GM10248 (cell line): ENCODE results near the gene SERINC5.
"Not testable (repeated sequence)": the region's sequence is repeated elsewhere in the genome, so short reads cannot be mapped to it uniquely, and the experiment has no call there.

Experiments used
- CTCF ChIA-PET: fragments of 300-600 bp; sonication (Branson Sonifier 250); formaldehyde crosslinking; extraction: SDS; loops from one replicate; lab custom pipeline; 2021; ENCODE audit warnings: antibody characterized with exemption; lab: Yijun Ruan, JAX
- POLR2A ChIA-PET: fragments of 350-650 bp; sonication (Branson Sonifier 250); formaldehyde crosslinking; extraction: SDS; loops from one replicate; lab custom pipeline; 2020; ENCODE audit warnings: antibody characterized with exemption; lab: Yijun Ruan, JAX
- DNase-seq: peaks from one replicate; pipeline ENCODE4 v3.0.0; 2012; ENCODE audit errors: extremely low spot score
- TF ChIP-seq, protein P1 (sequence below): IDR thresholded peaks from 2 replicates; pipeline ENCODE4 v1.5.1; 2012; ENCODE audit warnings: mild to moderate bottlenecking, low read depth; ENCODE audit errors: extremely low read depth, missing control alignments, control extremely low read depth

Gene SERINC5

DNA sequence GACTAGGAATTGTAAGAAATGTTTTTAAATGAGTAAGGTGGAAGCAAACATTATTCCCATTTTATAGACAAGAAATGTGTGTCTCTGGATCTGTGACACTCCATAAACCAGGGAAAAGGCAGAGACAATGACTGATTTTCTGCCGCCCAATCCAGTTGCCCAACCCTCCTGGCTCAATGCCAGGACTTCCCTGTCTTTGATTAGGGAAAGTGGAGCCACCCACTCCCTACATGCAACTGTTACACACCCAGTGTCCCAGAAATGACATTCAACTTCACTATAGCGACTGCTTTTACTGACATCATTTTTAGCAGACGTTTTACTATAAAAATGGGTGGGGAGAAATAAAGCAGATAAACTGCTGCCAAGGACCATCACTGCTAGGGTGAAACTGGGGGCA, 141.0 kb downstream of the SERINC5 start:
- ChIA-PET CTCF (no interaction called here), POLR2A (no interaction called here)
- TF ChIP-seq, protein P1, sequence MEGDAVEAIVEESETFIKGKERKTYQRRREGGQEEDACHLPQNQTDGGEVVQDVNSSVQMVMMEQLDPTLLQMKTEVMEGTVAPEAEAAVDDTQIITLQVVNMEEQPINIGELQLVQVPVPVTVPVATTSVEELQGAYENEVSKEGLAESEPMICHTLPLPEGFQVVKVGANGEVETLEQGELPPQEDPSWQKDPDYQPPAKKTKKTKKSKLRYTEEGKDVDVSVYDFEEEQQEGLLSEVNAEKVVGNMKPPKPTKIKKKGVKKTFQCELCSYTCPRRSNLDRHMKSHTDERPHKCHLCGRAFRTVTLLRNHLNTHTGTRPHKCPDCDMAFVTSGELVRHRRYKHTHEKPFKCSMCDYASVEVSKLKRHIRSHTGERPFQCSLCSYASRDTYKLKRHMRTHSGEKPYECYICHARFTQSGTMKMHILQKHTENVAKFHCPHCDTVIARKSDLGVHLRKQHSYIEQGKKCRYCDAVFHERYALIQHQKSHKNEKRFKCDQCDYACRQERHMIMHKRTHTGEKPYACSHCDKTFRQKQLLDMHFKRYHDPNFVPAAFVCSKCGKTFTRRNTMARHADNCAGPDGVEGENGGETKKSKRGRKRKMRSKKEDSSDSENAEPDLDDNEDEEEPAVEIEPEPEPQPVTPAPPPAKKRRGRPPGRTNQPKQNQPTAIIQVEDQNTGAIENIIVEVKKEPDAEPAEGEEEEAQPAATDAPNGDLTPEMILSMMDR = no peak
- no peak for DNase-seq

DNA sequence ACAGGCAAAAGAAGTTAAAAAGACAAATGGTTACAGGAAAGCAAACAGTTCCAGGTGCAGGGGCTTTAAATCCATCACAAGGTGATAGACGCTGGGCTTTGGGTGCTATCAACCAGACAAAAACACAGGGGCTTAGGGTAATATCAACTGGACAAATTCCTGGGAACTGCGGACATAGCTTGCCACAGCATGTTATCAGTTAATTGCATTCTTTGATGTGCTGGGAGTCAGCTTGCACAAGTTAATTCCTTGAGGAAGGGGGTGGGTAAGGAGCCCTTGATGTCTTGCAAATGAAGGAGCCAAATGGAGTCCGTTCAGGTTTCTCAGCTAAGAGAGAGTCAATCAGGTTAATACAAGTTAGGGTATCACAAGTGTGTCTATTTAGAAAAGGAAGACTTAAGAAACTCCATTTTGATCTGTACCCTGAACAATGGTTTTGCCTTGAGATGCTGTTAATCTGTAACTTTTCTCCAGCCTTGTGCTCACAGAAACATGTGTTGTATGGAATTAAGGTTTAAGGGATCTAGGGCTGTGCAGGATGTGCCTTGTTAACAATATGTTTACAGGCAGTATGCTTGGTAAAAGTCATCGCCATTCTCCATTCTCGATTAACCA, 144.4 kb downstream of the SERINC5 start:
- DNase-seq, POLR2A ChIA-PET, CTCF ChIA-PET: not testable (repeated sequence)

DNA sequence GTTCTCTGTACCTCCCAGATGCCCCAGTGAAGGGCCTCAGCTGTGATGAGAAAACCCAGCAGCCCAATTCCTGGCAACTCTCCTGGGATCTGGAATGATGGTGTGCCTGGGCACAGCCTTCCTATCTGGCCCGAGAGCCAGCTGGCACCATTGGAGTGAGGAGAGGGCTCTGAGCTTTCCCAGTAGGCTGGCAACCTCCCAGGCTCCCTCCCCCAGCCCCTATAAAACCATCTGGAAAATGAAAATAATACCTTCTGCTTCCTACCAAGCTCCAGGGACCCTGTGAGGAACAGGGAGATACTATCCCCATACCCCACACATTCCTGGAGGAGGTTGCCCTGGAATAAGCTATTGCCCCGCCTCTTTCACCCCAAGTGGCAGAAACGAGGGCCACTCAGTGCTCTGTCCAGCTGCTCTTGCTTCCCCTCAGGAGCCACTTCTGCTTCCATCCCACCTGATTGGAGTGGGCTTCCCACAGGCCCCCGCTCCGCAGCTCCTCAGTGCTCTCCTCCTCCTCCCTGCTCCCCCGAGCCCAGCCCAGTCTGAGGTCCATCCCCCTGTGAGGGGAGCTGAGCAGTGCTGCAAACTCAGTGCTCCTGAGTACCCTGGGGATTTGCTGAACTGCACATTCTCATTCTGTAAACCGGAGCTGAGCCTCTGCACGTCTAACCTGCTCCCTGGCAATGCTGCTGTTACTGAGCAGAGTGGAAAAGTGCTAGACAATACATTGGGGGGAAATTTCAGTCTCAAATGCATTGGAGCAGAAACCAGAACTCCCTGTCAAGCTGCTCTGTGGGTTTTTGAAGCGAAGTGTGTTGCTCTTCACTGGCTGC, 146.0 kb downstream of the SERINC5 start:
- ChIA-PET CTCF (interaction anchor here (1.0 to 1.6 kb wide), 7 partner anchors 9 to 86 kb away, joined by 3 to 9 read pairs (median 4); no protein-coding TSS in a partner anchor), POLR2A (no interaction called here)
- DNase-seq = no peak
- TF ChIP-seq, protein P1 = no peak

DNA sequence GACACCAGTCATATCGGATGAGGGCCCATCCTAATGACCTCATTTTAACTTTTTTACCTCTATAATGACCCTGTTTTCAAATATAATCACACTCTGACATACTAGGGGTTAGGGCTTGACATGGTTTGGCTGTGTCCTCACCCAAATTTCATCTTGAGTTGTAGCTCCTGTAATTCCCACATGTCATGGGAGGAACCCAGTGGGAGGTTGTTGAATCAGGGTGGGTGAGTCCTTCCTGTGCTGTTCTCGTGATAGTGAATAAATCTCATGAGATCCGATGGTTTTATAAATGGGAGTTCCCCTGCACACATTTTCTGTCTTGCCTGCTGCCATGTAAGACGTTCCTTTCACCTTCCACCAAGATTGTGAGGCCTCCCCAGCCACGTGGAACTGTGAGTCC, 148.9 kb downstream of the SERINC5 start:
- POLR2A ChIA-PET = no interaction called here
- TF ChIP-seq, protein P1 = no peak
- DNase-seq = no peak
- CTCF ChIA-PET = interaction anchor here (1.1 to 5.4 kb wide), 2 partner anchors 9 to 15 kb away, joined by 4 to 25 read pairs; no protein-coding TSS in a partner anchor

DNA sequence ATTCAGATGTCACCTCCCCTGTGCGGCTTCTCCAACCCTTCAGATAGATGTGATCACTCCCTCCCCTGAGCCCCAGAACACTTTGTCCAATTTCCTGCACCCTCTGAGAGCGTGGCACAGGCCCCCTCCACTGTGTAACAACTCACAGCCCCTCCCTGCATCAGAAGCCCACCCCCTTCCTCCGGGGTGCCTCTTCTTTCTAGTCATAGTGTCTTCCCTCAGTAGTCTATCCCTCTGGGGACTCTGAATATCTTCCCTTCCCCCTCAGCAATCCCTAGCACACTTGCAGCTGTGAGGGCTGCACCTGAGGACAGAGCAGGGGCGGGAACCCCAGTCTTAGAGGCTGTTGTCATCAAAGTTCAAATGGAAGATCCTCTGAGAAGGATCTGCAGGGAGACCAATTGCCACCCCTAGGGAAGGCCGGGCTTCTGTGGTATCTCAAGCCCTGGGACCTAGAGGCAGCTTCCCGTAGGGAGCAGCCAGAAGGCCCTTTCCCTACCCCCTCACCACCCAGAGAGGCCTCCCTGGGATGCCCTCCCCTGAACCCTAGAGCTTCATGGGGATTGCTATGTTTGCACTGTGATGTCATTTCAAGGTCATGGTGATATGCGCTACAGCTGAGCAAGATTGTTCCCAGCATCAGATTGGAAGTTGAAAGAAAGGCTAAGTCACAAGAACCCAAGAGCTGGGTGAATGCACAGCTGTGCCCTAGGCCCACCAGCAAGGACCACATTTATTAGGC, 150.0 kb downstream of the SERINC5 start:
- TF ChIP-seq, protein P1 = no peak
- ChIA-PET POLR2A (no interaction called here), CTCF (interaction anchor here (0.9 to 5.4 kb wide), 3 partner anchors 10 to 14 kb away, joined by 3 to 25 read pairs (median 4); no protein-coding TSS in a partner anchor)
- DNase-seq = no peak

DNA sequence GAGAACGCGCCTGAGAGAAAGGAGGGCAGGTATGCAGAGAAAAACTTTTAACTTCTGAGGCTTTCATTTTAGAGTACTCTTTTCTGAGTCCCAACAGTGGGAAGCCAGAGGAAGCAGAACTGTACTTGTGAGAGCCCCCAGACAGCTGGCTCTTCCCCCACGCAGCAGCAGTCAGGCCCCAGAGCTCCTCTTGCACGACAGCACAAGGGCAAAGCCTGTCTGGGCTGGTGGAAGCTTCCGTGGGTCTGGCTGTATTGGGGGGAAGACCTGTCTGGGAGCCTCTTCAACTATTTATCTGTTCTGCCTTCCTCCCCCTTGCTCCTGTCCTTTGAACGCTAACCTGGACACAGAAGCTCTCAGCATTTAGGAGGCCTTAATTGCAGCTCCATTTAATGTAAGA, 152.5 kb downstream of the SERINC5 start:
- ChIA-PET POLR2A (no interaction called here), CTCF (interaction anchor here (1.2 to 5.4 kb wide), 4 partner anchors 12 to 73 kb away, joined by 3 to 25 read pairs (median 9); no protein-coding TSS in a partner anchor)
- TF ChIP-seq, protein P1 = no peak

More for the DNA sequence above, 152.5 kb downstream of the SERINC5 start:
- no peak for DNase-seq
